Stimulated activated CD4-positive, alpha-beta T cell treated with anti-CD3 and anti-CD28 coated beads, TNF-alpha, amount 100 ng/mL, for 48 hours (primary cell): Measurements from ENCODE around the gene ACAD8.

Experiments
- DNase-seq, 3 donors: peaks; one replicate each; pipeline ENCODE4 v3.0.0-alpha.2; 2020; ENCODE audit warnings: low read depth in 3 of 3

The ACAD8 gene

GRCh38 chr11:134290646-134291045 is 37.3 kb downstream of the ACAD8 start:
- no peak for DNase-seq

- no peak for DNase-seq
These were observed 37.8 kb downstream of the ACAD8 start for GRCh38 chr11:134291196-134291595.

GRCh38 chr11:134292661-134293060 is 39.3 kb downstream of the ACAD8 start:
- DNase-seq: no peak

- no peak for DNase-seq
These were observed 40.0 kb downstream of the ACAD8 start for GRCh38 chr11:134293119-134294113.

- no peak for DNase-seq
These were observed 41.3 kb downstream of the ACAD8 start for GRCh38 chr11:134294664-134295063.

DNA sequence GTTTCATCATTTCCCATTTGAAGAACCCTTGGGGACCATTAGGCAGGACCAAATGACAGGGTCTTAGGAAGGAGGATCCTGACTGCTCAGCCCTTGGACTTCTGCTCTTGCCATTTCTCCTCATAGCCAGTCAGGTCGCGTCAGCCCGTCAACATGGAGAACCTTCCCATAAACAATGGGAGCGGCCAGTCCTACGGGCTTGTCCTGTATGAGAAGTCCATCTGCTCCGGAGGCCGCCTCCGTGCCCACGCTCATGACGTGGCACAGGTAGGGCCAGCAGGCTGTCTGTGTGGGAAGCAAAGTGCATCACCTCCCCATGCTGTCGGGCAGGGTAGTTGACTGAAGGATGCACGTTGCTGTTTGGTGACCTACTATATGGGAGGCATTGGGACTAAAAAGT is 58.9 kb downstream of the ACAD8 start:
- DNase-seq: no peak

DNA sequence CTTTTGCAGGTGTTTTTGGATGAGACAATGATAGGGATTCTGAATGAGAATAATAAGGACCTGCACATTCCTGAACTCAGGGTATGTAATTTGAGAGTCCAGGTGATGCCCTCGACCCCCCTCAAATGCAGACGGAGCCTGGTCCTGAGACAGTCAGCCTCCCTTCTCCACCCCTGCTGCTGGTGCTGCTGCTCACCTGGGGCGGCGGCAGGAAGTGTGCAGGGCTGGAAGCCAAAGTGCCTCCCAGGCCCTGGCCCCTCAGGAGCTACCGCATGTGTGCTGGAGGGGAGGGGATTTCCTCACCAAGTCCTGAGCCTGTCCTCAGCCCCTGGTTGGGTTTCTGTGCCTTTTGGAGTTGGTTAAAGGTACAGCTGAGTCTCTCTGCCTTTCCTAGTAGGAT is 59.4 kb downstream of the ACAD8 start:
- no peak for DNase-seq

- DNase-seq: no peak
These were observed 60.0 kb downstream of the ACAD8 start for GRCh38 chr11:134313379-134313778.

DNA sequence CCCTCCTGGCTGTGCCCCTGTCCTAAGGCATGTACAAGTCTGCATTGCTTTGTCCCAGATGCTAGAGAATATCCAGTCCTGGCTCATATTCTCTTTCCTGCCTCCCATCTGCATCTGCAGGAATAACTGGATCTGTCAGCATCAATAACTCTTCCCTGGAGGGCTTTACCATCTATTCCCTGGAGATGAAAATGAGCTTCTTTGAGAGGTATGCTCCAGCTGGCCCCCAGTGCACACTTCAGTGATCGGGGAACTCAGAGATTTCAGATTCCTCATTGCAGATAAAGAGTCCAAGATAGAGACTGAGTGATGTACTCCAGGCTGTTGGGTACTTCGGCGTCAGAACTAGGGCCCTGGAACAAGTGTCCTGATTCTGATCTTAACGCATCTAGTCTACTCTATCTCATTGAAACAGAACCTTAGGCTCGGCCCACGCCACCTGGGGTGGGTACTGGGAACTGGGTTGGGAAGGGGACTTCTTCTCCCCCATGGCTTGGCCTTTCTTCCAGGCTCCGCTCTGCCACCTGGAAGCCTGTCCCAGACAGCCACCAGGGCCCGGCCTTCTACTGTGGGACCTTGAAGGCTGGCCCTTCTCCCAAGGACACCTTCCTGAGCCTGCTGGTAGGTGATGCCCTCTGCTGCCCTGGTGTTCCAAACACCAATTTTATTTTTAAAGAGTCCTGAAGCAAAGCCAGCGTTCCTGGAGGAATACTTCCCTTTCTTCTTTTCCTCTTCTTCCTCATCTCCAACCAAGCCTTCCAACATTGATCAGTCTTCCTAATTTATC is 60.6 kb downstream of the ACAD8 start:
- DNase-seq: no peak
